NK-92 (cell line): ENCODE results near the gene APLF.

Source experiments
- DNase-seq: peaks from one replicate; lab custom pipeline; 2025; ENCODE audit not compliant: unreplicated experiment; lab: John Stamatoyannopoulos, UW

APLF gene

DNA sequence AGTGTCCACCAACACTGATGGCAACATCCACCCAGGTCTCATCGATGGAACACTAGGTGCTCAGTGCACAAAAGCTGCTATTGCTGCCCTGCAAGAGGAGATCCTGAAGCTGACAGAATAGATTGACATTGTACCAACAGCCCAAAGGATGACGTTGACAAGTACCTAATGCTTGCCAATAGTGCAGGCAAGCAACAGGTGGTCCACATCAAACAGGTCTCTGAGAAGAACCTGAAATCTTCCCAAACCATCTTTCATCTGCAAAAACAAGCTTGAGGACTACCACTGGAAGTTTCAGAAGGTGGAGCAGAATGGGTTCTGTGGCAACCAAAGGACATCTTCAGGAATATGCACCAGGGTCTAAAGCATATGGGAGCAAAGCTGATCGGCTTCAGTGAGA lies 160.2 kb downstream of the APLF start:
- DNase-seq, result no peak
